ENCODE data around the gene GALNT8. TPM values are rescaled to one million over a fixed set of nuclear protein-coding genes. Genes with fewer than 3 reads are reported as not detected.

GALNT8 gene
- total and polyA plus RNA-seq, 2 of the 8 experiments (the other 6 are each of a cell fraction or from before 2014, with no cell fraction given): 4.7 to 8.3 TPM

GRCh38 chr12:4779749-4780148, 59.5 kb downstream of the GALNT8 start:
- no peak overlapping the region for H2BK5ac ChIP-seq (ENCODE audit: low read depth, low read length)
- TF ChIP-seq POLR2AphosphoS5 (IDR thresholded peaks at IDR 0.05; ENCODE audit: low read depth, low read length) (no peak), POU5F1 (IDR thresholded peaks at IDR 0.05; ENCODE audit: low read depth, low read length) (no peak)
- H3K9ac ChIP-seq (replicated peaks in 1 of 4; ENCODE audit: extremely low read depth in 1 of 4, low read depth in 3 of 4, low read length in 3 of 4): no peak overlapping the region
- H3K79me1 ChIP-seq (ENCODE audit: low read depth, low read length): no peaks in the 10 kb centered on the region
- H3K9me3 ChIP-seq (ENCODE audit: insufficient read depth in 2 of 2, low read depth in 1 of 2, low read length in 1 of 2): peaks cover 0 to 3% of the 10 kb centered on the region in 2 experiments; a peak in 2 of 4 replicates
- H3K36me3 ChIP-seq (ENCODE audit: control insufficient read depth in 2 of 4, insufficient read depth in 4 of 4, low read length in 3 of 4): no peaks in the 10 kb centered on the region
- FAIRE-seq (no peak), DNase-seq (ENCODE audit: low read depth in 1 of 2, low spot score in 2 of 2) (no peak)
- WGBS, 2 experiments (ENCODE audit: extremely low coverage in 1 of 2, insufficient coverage in 1 of 2, insufficient read length in 1 of 2, insufficient replicate concordance in 2 of 2, low coverage in 1 of 2, low lambda C conversion rate in 2 of 2, missing lambda C conversion rate in 1 of 2): 80% methylated on average over 8 of the region's 8 CpGs; no CpG with 5 or more reads in 1 of the 2 experiments
- H2AK5ac ChIP-seq (ENCODE audit: low read depth, low read length): no peak overlapping the region
- H2AFZ ChIP-seq (ENCODE audit: low read length): no peak overlapping the region
- H3K4me2 ChIP-seq (ENCODE audit: insufficient read depth in 1 of 2, low read depth in 2 of 2, low read length in 2 of 2): no peak overlapping the region
- H3K18ac ChIP-seq (ENCODE audit: extremely low read depth, low read length): no peak overlapping the region
- no peak overlapping the region for H3K14ac ChIP-seq (ENCODE audit: insufficient read length)
- no peak overlapping the region for H2BK12ac ChIP-seq (ENCODE audit: low read depth, low read length)
- no peak overlapping the region for H3K56ac ChIP-seq (replicated peaks; ENCODE audit: insufficient read length, low read depth, low read length)
- no peak overlapping the region for H3K4ac ChIP-seq (replicated peaks; ENCODE audit: insufficient read length, low read depth, low read length)
- H3K27ac ChIP-seq (ENCODE audit: low read depth, low read length): no peak overlapping the region
- H4K20me1 ChIP-seq (replicated peaks in 1 of 2; ENCODE audit: control insufficient read depth in 1 of 2, insufficient read depth in 2 of 2, low read length in 2 of 2): no peaks in the 10 kb centered on the region
- no peak overlapping the region for H2BK15ac ChIP-seq (ENCODE audit: low read length)
- no peak overlapping the region for H2BK120ac ChIP-seq (replicated peaks; ENCODE audit: low read depth, low read length)
- no peak overlapping the region for H4K91ac ChIP-seq (replicated peaks; ENCODE audit: insufficient read length, low read length)
- no peak overlapping the region for H3K4me3 ChIP-seq (ENCODE audit: extremely low read depth in 1 of 4, insufficient read depth in 2 of 4, low read depth in 3 of 4, low read length in 4 of 4)
- H3K4me1 ChIP-seq (replicated peaks in 1 of 4; ENCODE audit: control insufficient read depth in 3 of 4, insufficient read depth in 4 of 4, low read length in 3 of 4): no peaks in the 10 kb centered on the region
- H3K23ac ChIP-seq (ENCODE audit: insufficient read length): no peak overlapping the region
- no peak overlapping the region for H2BK20ac ChIP-seq (ENCODE audit: low read length)
- ChIA-PET CTCF (ENCODE audit: partially characterized antibody) (interaction anchor here (0.6 to 1.7 kb wide), 3 partner anchors 13 to 39 kb away, joined by 3 to 4 read pairs (median 3); no protein-coding TSS in a partner anchor), POLR2A (ENCODE audit: partially characterized antibody) (interaction anchor here (1.5 kb wide), 1 partner anchor 17 kb away, joined by 3 read pairs; no protein-coding TSS in a partner anchor)
- no peaks in the 10 kb centered on the region for H3K79me2 ChIP-seq (ENCODE audit: control insufficient read depth in 1 of 2, insufficient read depth in 2 of 2, low read length in 2 of 2)
- no peak overlapping the region for H4K8ac ChIP-seq (ENCODE audit: extremely low read depth, insufficient read depth, low read length)
- H3K27me3 ChIP-seq (replicated peaks in 1 of 4; ENCODE audit: control insufficient read depth in 3 of 4, extremely low read depth in 1 of 4, insufficient read depth in 3 of 4, low read length in 3 of 4): no peaks in the 10 kb centered on the region
- H4K5ac ChIP-seq (ENCODE audit: insufficient read length, low read depth, low read length): no peak overlapping the region
- H3K23me2 ChIP-seq (ENCODE audit: low read depth, low read length): 0 out of 2 replicates have a peak, but pooled peaks cover under 1% of the 10 kb centered on the region

All from H1 (cell line).